C4-2B (cell line): Measurements from ENCODE around the gene MN1.

Source experiments
- H3K27ac ChIP-seq: fragments of 450-650 bp; 2 replicates; pipeline ENCODE4 v1.5.1; 2017
- ZFX ChIP-seq: fragments of 450-650 bp; IDR thresholded peaks from 2 replicates; pipeline ENCODE4 v1.6.1; 2017
- TF ChIP-seq, protein P1 (sequence below): fragments of 450-650 bp; conservative IDR thresholded peaks from 2 replicates; pipeline ENCODE4 v1.5.1; 2017; ENCODE audit warnings: mild to moderate bottlenecking

Gene MN1

DNA sequence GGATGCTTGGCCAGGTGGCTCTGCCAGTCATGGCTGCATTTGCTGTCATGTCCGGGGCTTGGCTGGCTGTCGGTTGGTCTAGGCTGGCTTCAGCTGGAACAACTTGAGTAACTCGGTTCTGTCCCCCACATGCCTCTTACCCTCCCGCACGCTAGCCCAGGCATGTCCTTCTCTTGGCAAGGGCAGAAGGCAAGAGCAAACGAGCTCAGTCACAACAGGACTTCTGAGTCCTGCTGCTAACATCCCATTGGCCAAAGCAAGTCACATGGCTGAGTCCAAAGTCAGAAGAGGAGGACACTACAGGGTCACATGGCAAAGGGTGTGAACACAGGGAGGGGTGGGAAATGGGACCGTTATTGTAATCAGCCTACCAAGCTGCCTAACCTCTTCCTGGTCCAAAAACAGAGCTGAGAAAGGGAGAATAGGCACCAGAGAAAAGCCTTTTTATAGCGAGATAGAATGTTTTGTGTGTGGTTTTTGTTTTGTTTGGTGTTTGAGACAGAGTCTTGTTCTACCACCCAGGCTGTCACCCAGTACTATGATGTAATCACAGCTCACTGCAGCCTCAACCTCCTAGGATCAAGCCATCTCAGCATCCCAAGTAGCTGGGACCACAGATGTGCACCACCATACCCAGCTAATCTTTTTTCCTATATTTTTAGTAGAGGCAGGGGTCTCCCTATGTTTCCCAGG is 81.9 kb downstream of the MN1 start:
- no peak overlapping the region for H3K27ac ChIP-seq
- TF ChIP-seq, protein P1, sequence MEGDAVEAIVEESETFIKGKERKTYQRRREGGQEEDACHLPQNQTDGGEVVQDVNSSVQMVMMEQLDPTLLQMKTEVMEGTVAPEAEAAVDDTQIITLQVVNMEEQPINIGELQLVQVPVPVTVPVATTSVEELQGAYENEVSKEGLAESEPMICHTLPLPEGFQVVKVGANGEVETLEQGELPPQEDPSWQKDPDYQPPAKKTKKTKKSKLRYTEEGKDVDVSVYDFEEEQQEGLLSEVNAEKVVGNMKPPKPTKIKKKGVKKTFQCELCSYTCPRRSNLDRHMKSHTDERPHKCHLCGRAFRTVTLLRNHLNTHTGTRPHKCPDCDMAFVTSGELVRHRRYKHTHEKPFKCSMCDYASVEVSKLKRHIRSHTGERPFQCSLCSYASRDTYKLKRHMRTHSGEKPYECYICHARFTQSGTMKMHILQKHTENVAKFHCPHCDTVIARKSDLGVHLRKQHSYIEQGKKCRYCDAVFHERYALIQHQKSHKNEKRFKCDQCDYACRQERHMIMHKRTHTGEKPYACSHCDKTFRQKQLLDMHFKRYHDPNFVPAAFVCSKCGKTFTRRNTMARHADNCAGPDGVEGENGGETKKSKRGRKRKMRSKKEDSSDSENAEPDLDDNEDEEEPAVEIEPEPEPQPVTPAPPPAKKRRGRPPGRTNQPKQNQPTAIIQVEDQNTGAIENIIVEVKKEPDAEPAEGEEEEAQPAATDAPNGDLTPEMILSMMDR, result no peak
- no peak for TF ChIP-seq ZFX

DNA sequence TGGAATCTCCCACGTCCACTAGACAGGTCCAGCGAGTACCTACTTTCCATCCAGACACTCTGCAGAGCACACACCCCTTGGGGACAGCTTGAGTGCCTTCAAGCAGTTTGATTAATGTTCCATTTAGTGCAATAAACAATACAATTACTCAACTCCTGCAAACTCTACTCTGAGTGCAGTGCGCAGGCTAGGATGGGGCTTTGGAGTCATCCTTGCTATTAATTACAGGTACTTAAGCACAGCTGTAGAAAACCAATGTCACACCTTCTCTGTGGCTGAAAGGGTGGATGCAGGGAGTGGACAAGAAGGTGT is 82.6 kb downstream of the MN1 start:
- no peak for TF ChIP-seq ZFX
- TF ChIP-seq, protein P1, result no peak
- no peak overlapping the region for H3K27ac ChIP-seq

DNA sequence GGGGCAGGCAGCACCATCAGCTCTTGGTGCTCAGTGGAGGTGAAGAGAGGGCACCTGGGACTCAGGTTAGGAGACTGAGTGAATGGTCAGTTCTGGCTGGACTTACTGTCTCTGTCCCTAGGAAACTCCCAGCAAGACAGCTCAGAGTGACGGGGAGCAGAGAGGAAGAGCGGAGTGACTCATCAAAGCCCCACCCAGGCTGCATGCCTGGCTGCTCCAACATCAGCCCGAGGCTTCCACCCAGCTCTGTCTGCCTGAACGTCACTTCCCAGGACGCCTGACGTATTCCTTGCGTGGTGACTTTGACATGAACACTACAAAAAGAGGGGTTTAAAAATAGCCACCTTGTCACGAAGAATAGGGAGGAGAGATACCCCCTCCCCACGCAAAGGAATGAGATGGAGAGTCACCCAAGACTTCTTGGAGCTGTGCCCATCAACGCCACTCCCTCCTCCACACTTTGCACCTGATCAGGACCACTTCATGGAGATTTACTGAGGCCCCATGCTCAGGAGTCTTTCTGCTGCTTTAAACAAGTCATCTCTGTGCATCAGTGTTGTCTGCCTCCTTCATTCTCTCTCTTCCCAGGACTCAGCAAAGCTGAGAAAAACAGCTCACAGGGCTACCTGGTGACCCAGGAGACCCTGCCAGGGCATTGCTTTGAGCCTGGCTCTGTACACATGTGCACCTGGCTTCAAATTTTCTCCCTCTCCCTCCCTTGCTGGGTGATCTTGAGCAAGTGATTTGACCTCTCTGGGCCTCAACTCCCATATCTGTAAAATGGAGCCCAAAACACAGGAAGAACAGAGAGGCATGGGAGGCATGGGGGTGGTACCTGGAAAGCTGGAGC is 83.1 kb downstream of the MN1 start:
- TF ChIP-seq, protein P1, result no peak
- no peak overlapping the region for H3K27ac ChIP-seq

DNA sequence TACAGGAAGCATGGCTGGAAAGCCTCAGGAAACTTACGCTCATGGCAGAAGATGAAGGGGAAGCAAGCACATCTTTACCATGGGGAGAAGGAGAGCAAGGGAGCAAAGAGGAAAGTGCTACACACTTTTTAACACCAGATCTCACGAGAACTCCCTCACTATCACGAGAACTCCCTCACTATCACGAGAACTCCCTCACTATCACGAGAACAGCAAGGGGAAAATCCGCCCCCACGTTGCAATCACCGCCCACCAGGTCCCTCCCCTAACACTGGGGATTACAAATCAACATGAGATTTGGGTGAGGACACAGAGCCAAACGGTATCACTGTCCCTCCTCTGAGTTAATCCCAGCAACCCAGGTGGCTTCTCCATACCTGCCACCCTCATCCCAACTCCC is 84.5 kb downstream of the MN1 start:
- H3K27ac ChIP-seq, result no peak overlapping the region
- TF ChIP-seq, protein P1, result no peak
- TF ChIP-seq ZFX, result no peak

DNA sequence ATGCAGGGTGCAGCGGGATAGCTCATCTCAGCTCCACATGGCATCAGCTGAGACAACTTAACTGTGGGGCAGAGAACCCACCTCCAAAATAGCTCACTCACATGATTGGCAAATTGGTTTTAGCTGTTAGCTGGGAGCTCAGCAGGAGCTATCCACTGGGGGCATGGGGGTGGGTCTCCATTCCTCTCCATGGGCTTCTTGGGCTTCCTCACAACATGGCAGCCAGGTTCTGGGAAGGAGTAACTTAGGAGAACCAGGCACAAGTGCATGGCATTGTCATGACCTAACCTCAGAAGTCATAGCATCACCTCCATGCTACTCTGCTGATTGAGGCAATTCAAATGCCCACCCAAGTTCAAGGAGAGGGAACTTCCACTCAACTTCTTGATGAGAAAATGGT is 85.5 kb downstream of the MN1 start:
- no peak for TF ChIP-seq ZFX
- TF ChIP-seq, protein P1, result no peak

DNA sequence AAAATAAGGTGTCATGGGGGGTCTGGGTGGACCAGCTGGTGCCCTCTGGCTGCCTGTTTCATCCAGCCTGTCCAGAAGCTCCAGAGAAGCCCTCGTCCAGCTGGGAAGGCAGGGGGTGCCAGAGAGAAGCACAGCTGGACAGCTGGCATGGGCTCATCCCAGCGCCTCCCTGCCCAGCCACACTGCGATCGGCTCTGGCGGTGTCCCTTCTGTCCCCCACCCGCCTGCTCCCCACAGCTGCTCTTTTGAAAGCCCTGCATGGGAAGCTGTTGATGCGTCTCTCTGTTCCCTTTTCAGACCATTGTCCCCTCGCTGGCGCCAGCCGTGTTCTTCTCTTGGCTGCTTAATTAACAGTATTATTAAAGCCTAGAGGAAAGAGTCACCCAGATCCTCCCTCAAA is 86.5 kb downstream of the MN1 start:
- H3K27ac ChIP-seq, result no peak overlapping the region
- TF ChIP-seq ZFX, result no peak
- TF ChIP-seq, protein P1, result no peak

More for the DNA sequence above, 85.5 kb downstream of the MN1 start:
- no peak overlapping the region for H3K27ac ChIP-seq

DNA sequence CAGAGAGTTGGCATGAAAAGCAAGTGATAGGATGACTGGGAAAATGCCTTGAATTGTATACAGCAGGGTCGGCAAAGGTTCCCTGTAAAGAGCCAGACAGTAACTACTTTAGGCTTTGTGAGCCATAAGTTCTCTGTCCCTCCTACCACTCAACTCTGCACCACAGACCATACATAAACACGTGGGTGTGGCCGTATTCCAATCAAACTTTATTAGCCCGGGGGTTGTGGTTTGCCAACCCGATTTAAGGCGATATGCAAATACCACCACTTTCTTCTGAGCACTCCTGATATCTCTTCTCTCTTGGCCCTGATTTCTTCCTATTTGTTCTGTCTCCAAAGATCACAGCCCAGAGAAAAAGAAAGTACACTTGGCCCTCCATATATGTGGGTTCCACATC is 87.5 kb downstream of the MN1 start:
- TF ChIP-seq, protein P1, result no peak
- no peak for TF ChIP-seq ZFX
- no peak overlapping the region for H3K27ac ChIP-seq
